Measurements from ENCODE around the gene HS6ST2. TPM values are rescaled to one million over a fixed set of nuclear protein-coding genes. Genes with fewer than 3 reads are reported as not detected.

The HS6ST2 gene
- total and polyA plus RNA-seq, 12 donors, result 0.13 to 1.2 (median 0.26) TPM; not detected in 3

DNA sequence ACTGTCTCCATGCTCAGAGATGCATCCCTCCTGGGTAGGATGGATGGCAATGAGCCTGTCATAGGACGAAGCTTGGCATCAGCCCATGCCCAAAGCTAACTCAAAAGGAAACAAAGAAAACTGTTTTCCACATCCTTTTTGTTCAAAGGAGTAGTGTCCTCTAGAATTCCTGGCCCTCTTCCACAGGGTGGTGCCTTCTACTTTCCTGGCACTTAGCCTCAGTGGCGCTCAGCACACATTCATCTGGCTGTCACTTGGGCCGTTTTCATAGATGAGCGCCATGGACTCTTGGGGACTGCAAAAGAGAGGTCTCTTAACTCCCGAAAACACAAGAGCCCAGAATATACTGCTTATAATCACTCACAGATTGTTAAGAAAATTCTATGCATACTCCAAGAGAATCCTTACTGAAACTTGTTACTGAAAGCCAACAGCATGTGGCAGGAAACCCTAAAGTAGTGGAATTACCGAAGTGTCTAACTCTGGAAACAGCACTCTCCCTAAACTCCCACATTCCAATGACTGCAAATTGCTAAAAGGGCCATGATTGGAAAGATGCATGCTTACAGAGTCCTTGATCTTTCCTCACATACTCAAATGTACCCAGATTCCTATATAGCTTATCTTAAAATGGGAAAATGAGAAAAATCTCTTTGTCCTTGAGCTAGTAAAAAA is 110.0 kb downstream of the HS6ST2 start:
- 52 to 55% methylated on average over 6 of the region's 6 CpGs for WGBS, 2 donors
- DNase-seq (no peak), ATAC-seq (no peak)
- H3K9me3 ChIP-seq, result no peaks in the 10 kb centered on the region
- no peaks in the 10 kb centered on the region for H3K36me3 ChIP-seq
- no peak overlapping the region for H3K4me3 ChIP-seq
- H3K27ac ChIP-seq, result no peak overlapping the region
- intact Hi-C loops (cut with DNase I), result no loop called here
- TF ChIP-seq, protein P1, sequence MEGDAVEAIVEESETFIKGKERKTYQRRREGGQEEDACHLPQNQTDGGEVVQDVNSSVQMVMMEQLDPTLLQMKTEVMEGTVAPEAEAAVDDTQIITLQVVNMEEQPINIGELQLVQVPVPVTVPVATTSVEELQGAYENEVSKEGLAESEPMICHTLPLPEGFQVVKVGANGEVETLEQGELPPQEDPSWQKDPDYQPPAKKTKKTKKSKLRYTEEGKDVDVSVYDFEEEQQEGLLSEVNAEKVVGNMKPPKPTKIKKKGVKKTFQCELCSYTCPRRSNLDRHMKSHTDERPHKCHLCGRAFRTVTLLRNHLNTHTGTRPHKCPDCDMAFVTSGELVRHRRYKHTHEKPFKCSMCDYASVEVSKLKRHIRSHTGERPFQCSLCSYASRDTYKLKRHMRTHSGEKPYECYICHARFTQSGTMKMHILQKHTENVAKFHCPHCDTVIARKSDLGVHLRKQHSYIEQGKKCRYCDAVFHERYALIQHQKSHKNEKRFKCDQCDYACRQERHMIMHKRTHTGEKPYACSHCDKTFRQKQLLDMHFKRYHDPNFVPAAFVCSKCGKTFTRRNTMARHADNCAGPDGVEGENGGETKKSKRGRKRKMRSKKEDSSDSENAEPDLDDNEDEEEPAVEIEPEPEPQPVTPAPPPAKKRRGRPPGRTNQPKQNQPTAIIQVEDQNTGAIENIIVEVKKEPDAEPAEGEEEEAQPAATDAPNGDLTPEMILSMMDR (IDR thresholded peaks at IDR 0.05), result no peak
- no peaks in the 10 kb centered on the region for H3K4me1 ChIP-seq
- peaks cover 0 to 51% (median 0%) of the 10 kb centered on the region in 7 donors for H3K27me3 ChIP-seq

- no peaks in the 10 kb centered on the region for H3K9me3 ChIP-seq
- peaks cover 0 to 52% (median 0%) of the 10 kb centered on the region in 7 donors for H3K27me3 ChIP-seq
- intact Hi-C loops (cut with DNase I), result no loop called here
- no peak for DNase-seq
- ATAC-seq, result no peak
- no peaks in the 10 kb centered on the region for H3K4me1 ChIP-seq
- no peak overlapping the region for H3K4me3 ChIP-seq
- H3K27ac ChIP-seq, result no peak overlapping the region
- TF ChIP-seq, protein P1 (IDR thresholded peaks at IDR 0.05), result no peak
- no peaks in the 10 kb centered on the region for H3K36me3 ChIP-seq
- WGBS, 2 donors, result 38 to 49% methylated on average over 5 of the region's 5 CpGs
Observed at GRCh38 chrX:132843363-132843762, 115.1 kb downstream of the HS6ST2 start.

DNA sequence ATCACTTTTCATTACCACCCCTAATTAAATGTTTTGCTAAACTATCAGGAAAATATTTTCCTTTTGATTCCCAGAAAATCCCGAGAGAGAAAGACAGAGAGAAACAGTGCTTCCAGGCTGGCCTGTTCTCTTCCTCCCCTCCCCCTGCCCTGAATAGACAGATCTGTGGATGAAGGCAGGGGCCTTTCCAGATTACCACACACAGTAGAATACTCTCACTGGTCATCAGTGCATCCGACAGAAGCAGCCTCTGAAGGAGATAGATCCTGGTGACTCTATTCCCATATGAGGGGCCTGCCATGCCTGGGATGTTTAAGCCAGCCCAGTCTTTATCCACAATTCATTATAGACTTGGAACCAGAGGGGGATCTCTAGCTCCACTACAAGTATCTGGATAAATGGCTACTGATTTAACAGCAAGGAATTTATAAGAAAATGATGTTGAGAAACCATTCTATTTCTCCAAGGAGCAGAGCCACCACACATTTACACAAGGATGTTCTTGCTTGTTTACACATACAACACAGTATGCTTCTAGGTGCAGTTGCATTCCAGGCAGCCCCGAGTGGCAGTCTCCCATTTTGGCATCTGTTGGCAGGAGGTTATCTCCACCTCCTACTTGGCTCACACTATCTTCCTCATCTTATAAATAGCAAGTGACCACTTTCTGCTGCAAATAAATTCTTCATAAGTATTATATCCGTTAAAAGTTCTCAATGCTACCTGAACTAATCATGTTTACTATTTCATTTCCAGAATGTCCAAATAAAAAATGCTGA is 115.8 kb downstream of the HS6ST2 start:
- ATAC-seq, result peak in 5 of 8 donors; percentile 55 to 87 (median 58)
- Histone ChIP-seq H3K27ac (peak overlapping the region in 1 of 10 donors; percentile 22), H3K36me3 (no peaks in the 10 kb centered on the region), H3K9me3 (no peaks in the 10 kb centered on the region), H3K27me3 (peaks cover 0 to 45% (median 0%) of the 10 kb centered on the region in 7 donors), H3K4me1 (no peaks in the 10 kb centered on the region), H3K4me3 (no peak overlapping the region)
- TF ChIP-seq, protein P1 (IDR thresholded peaks at IDR 0.05), result no peak
- DNase-seq, result no peak
- WGBS, 2 donors, result 14 to 20% methylated on average over 4 of the region's 4 CpGs
- intact Hi-C loops (cut with DNase I), result no loop called here

DNA sequence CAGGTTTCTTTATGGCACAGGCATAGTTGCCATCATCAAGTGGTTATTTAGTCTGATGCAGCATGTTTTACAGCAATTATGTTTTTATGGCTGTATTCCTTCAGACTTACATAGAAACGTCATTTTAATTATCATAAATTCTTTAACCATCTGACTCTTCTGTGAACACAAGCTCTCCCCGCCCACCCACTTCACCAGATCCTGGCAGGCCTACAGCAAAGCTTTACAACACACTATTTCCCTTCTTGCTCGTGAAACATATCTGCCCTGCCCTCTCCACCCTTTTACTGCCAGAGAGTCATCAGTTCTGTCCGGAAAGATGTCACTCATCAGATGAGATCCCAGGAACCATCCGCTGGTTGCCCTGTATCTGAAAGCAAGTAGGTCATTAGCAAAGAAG is 120.5 kb downstream of the HS6ST2 start:
- DNase-seq (no peak), ATAC-seq (no peak)
- intact Hi-C loops (cut with DNase I), result no loop called here
- H3K27me3 ChIP-seq, result peaks cover 0 to 47% (median 0%) of the 10 kb centered on the region in 7 donors
- TF ChIP-seq, protein P1 (IDR thresholded peaks at IDR 0.05), result no peak
- no peak overlapping the region for H3K4me3 ChIP-seq
- no peaks in the 10 kb centered on the region for H3K36me3 ChIP-seq
- H3K4me1 ChIP-seq, result no peaks in the 10 kb centered on the region
- 57 to 66% methylated on average over 5 of the region's 5 CpGs for WGBS, 2 donors
- H3K27ac ChIP-seq, result no peak overlapping the region
- no peaks in the 10 kb centered on the region for H3K9me3 ChIP-seq
